ENCODE data around the gene CDK5RAP3.

GRCh38 chr17:47942096-47942510 is 28.8 kb upstream of the CDK5RAP3 start:
- TF ChIP-seq, protein P1, sequence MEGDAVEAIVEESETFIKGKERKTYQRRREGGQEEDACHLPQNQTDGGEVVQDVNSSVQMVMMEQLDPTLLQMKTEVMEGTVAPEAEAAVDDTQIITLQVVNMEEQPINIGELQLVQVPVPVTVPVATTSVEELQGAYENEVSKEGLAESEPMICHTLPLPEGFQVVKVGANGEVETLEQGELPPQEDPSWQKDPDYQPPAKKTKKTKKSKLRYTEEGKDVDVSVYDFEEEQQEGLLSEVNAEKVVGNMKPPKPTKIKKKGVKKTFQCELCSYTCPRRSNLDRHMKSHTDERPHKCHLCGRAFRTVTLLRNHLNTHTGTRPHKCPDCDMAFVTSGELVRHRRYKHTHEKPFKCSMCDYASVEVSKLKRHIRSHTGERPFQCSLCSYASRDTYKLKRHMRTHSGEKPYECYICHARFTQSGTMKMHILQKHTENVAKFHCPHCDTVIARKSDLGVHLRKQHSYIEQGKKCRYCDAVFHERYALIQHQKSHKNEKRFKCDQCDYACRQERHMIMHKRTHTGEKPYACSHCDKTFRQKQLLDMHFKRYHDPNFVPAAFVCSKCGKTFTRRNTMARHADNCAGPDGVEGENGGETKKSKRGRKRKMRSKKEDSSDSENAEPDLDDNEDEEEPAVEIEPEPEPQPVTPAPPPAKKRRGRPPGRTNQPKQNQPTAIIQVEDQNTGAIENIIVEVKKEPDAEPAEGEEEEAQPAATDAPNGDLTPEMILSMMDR (IDR thresholded peaks at IDR 0.05; ENCODE audit: poor library complexity) = no peak
- TF ChIP-seq EZH2phosphoT487 (IDR thresholded peaks at IDR 0.05; ENCODE audit: low read depth, severe bottlenecking, unreplicated experiment) = no peak

Data from hepatocyte (in vitro differentiated cells).